ENCODE measurements around the gene CCNA2. TPM values are rescaled to one million over a fixed set of nuclear protein-coding genes. Genes with fewer than 3 reads are reported as not detected.
A peak's percentile ranks its signal among the peaks of the same experiment; 100 is the strongest.

CCNA2 gene
- total and polyA plus RNA-seq, 2 experiments from 2014 or later, result 33.1 to 45.3 TPM

GRCh38 chr4:121822796-121823504 lies 733 bp downstream of the CCNA2 start:
- H3K4me3 ChIP-seq, result peak overlapping the region; percentile 80
- no peaks in the 10 kb centered on the region for H3K9me2 ChIP-seq (ENCODE audit: insufficient read depth)
- H3K4me2 ChIP-seq (ENCODE audit: unreplicated experiment), result peak overlapping the region; percentile 96
- peaks cover 51% of the 10 kb centered on the region for H3K79me2 ChIP-seq (ENCODE audit: insufficient read depth)
- peak overlapping the region; percentile 81 for H3K9ac ChIP-seq
- WGBS, 2 experiments (ENCODE audit: low coverage in 1 of 2, low lambda C conversion rate in 2 of 2, missing lambda C conversion rate in 2 of 2), result 1 to 4% methylated on average over 29 to 30 of the region's 30 CpGs
- no peaks in the 10 kb centered on the region for H3K27me3 ChIP-seq (replicated peaks; ENCODE audit: insufficient read depth)
- peaks cover 32% of the 10 kb centered on the region for H3K36me3 ChIP-seq (ENCODE audit: low read depth)
- H3F3A ChIP-seq (ENCODE audit: insufficient read depth), result peaks cover 32% of the 10 kb centered on the region
- no peaks in the 10 kb centered on the region for H3K9me3 ChIP-seq (ENCODE audit: low read depth)
- in situ Hi-C loops (cut with MboI), result no loop called here
- peak; percentile 64 for DNase-seq
- H3K27ac ChIP-seq, result peak overlapping the region; percentile 74
- no peaks in the 10 kb centered on the region for H4K20me1 ChIP-seq (ENCODE audit: insufficient read depth)
- H3K4me1 ChIP-seq (ENCODE audit: insufficient read depth), result peaks cover 49% of the 10 kb centered on the region
- no peak for TF ChIP-seq EZH2phosphoT487 (IDR thresholded peaks at IDR 0.05; ENCODE audit: insufficient read depth, low read depth)
- no peak for TF ChIP-seq EZH2 (IDR thresholded peaks at IDR 0.05; ENCODE audit: insufficient read depth, poor library complexity, severe bottlenecking)
- H2AFZ ChIP-seq, result peak overlapping the region; percentile 92

GRCh38 chr4:121822047-121822446 lies 1.6 kb downstream of the CCNA2 start:
- 41 to 50% methylated on average over 1 of the region's 1 CpG for WGBS, 2 experiments (ENCODE audit: low coverage in 1 of 2, low lambda C conversion rate in 2 of 2, missing lambda C conversion rate in 2 of 2)
- H4K20me1 ChIP-seq (ENCODE audit: insufficient read depth), result no peaks in the 10 kb centered on the region
- H3K4me1 ChIP-seq (ENCODE audit: insufficient read depth), result peaks cover 40% of the 10 kb centered on the region
- TF ChIP-seq EZH2phosphoT487 (IDR thresholded peaks at IDR 0.05; ENCODE audit: insufficient read depth, low read depth), result no peak
- TF ChIP-seq EZH2 (IDR thresholded peaks at IDR 0.05; ENCODE audit: insufficient read depth, poor library complexity, severe bottlenecking), result no peak
- H3K36me3 ChIP-seq (ENCODE audit: low read depth), result peaks cover 39% of the 10 kb centered on the region
- H3K9me2 ChIP-seq (ENCODE audit: insufficient read depth), result no peaks in the 10 kb centered on the region
- H3K4me2 ChIP-seq (ENCODE audit: unreplicated experiment), result peak overlapping the region; percentile 96
- H3K27ac ChIP-seq, result no peak overlapping the region
- peak overlapping the region; percentile 80 for H3K4me3 ChIP-seq
- H3K9me3 ChIP-seq (ENCODE audit: low read depth), result no peaks in the 10 kb centered on the region
- peak overlapping the region; percentile 81 for H3K9ac ChIP-seq
- peaks cover 60% of the 10 kb centered on the region for H3K79me2 ChIP-seq (ENCODE audit: insufficient read depth)
- H3K27me3 ChIP-seq (replicated peaks; ENCODE audit: insufficient read depth), result no peaks in the 10 kb centered on the region
- H3F3A ChIP-seq (ENCODE audit: insufficient read depth), result peaks cover 40% of the 10 kb centered on the region
- in situ Hi-C loops (cut with MboI), result no loop called here
- no peak for DNase-seq
- peak overlapping the region; percentile 92 for H2AFZ ChIP-seq

- no peak for TF ChIP-seq EZH2 (IDR thresholded peaks at IDR 0.05; ENCODE audit: insufficient read depth, poor library complexity, severe bottlenecking)
- TF ChIP-seq EZH2phosphoT487 (IDR thresholded peaks at IDR 0.05; ENCODE audit: insufficient read depth, low read depth), result no peak
- WGBS, 2 experiments (ENCODE audit: low coverage in 1 of 2, low lambda C conversion rate in 2 of 2, missing lambda C conversion rate in 2 of 2), result 13% methylated on average over 1 of the region's 1 CpG
- Histone ChIP-seq H3K4me2 (ENCODE audit: unreplicated experiment) (peak overlapping the region; percentile 19), H3K27me3 (replicated peaks; ENCODE audit: insufficient read depth) (no peaks in the 10 kb centered on the region), H3K9me3 (ENCODE audit: low read depth) (no peaks in the 10 kb centered on the region), H3K4me3 (no peak overlapping the region), H3K36me3 (ENCODE audit: low read depth) (peaks cover 49% of the 10 kb centered on the region), H3K27ac (peak overlapping the region; percentile 27), H3F3A (ENCODE audit: insufficient read depth) (peaks cover 62% of the 10 kb centered on the region), H3K9ac (peak overlapping the region; percentile 2; the same call in 1 of the 2 replicates), H3K9me2 (ENCODE audit: insufficient read depth) (no peaks in the 10 kb centered on the region), H2AFZ (peak overlapping the region; percentile 8; the same call in 1 of the 2 replicates), H3K79me2 (ENCODE audit: insufficient read depth) (peaks cover 83% of the 10 kb centered on the region), H3K4me1 (ENCODE audit: insufficient read depth) (peaks cover 51% of the 10 kb centered on the region), H4K20me1 (ENCODE audit: insufficient read depth) (no peaks in the 10 kb centered on the region)
- in situ Hi-C loops (cut with MboI), result no loop called here
- peak; percentile 45 for DNase-seq
Measured at GRCh38 chr4:121819216-121819965, 4.3 kb downstream of the CCNA2 start.

- no peak for DNase-seq
- Histone ChIP-seq H3K9ac (no peak overlapping the region), H3F3A (ENCODE audit: insufficient read depth) (peaks cover 62% of the 10 kb centered on the region), H3K4me1 (ENCODE audit: insufficient read depth) (peaks cover 52% of the 10 kb centered on the region), H3K4me2 (ENCODE audit: unreplicated experiment) (no peak overlapping the region), H4K20me1 (ENCODE audit: insufficient read depth) (no peaks in the 10 kb centered on the region), H3K79me2 (ENCODE audit: insufficient read depth) (peaks cover 84% of the 10 kb centered on the region), H3K4me3 (no peak overlapping the region), H2AFZ (no peak overlapping the region), H3K9me2 (ENCODE audit: insufficient read depth) (no peaks in the 10 kb centered on the region), H3K27me3 (replicated peaks; ENCODE audit: insufficient read depth) (no peaks in the 10 kb centered on the region), H3K9me3 (ENCODE audit: low read depth) (no peaks in the 10 kb centered on the region), H3K36me3 (ENCODE audit: low read depth) (peaks cover 55% of the 10 kb centered on the region), H3K27ac (peak overlapping the region; percentile 1; the same call in 1 of the 2 replicates)
- WGBS, 2 experiments (ENCODE audit: low coverage in 1 of 2, low lambda C conversion rate in 2 of 2, missing lambda C conversion rate in 2 of 2), result 100% methylated on average over 1 of the region's 1 CpG
- in situ Hi-C loops (cut with MboI), result no loop called here
- TF ChIP-seq EZH2phosphoT487 (IDR thresholded peaks at IDR 0.05; ENCODE audit: insufficient read depth, low read depth) (no peak), EZH2 (IDR thresholded peaks at IDR 0.05; ENCODE audit: insufficient read depth, poor library complexity, severe bottlenecking) (no peak)
Measured at GRCh38 chr4:121818215-121818614, 5.5 kb downstream of the CCNA2 start.
